WTC11 (cell line): ENCODE data around the gene ADAT3.

Experiments
- ATF2 ChIP-seq: sonication (generic); formaldehyde crosslinking; IDR thresholded peaks from 2 replicates; pipeline ENCODE4 v1.8.1; 2022; ENCODE audit warnings: low read depth, missing genetic modification reagents, borderline replicate concordance
- CTCF ChIP-seq: fragments of 200-600 bp; IDR thresholded peaks from 2 replicates; pipeline ENCODE4 v1.8.0; 2022; ENCODE audit warnings: antibody characterized with exemption
- FOXK1 ChIP-seq: sonication (generic); formaldehyde crosslinking; IDR thresholded peaks from 2 replicates; pipeline ENCODE4 v1.8.0; 2022; ENCODE audit warnings: mild to moderate bottlenecking, moderate library complexity, missing genetic modification reagents
- NR2C2 ChIP-seq: sonication (generic); formaldehyde crosslinking; IDR thresholded peaks from 2 replicates; pipeline ENCODE4 v1.8.0; 2022; ENCODE audit warnings: mild to moderate bottlenecking, missing genetic modification reagents
- PRDM15 ChIP-seq: sonication (generic); formaldehyde crosslinking; IDR thresholded peaks from 2 replicates; pipeline ENCODE4 v1.8.0; 2022; ENCODE audit warnings: missing genetic modification reagents

GRCh38 chr19:1856345-1856697, 48.9 kb upstream of the ADAT3 start:
- TF ChIP-seq ATF2 (CRISPR knock-in tag): no peak
- TF ChIP-seq CTCF: no peak
- no peak for TF ChIP-seq PRDM15 (CRISPR knock-in tag)
- no peak for TF ChIP-seq NR2C2 (CRISPR knock-in tag)
- no peak for TF ChIP-seq FOXK1
